Parathyroid adenoma (tissue), 2 donors: Measurements from ENCODE around the gene NEK6.
A peak's percentile ranks its signal among the peaks of the same experiment; 100 is the strongest.

Source experiments
- H2AFZ ChIP-seq: fragments of 300-600 bp; sonication (generic); one replicate; pipeline ENCODE4 v1.7.0; 2017; ENCODE audit warnings: antibody characterized with exemption, mild to moderate bottlenecking
- H3K27ac ChIP-seq: fragments of 300-600 bp; sonication (generic); one replicate; pipeline ENCODE4 v1.7.0; 2017
- H3K27me3 ChIP-seq: fragments of 300-600 bp; sonication (generic); one replicate; pipeline ENCODE4 v1.7.0; 2017; ENCODE audit warnings: low read length; ENCODE audit not compliant: control insufficient read depth, insufficient read depth
- H3K36me3 ChIP-seq: fragments of 300-600 bp; sonication (generic); one replicate; pipeline ENCODE4 v1.7.0; 2017; ENCODE audit warnings: low read length; ENCODE audit not compliant: control insufficient read depth, insufficient read depth
- H3K4me1 ChIP-seq: fragments of 300-600 bp; sonication (generic); one replicate; pipeline ENCODE4 v1.7.0; 2017; ENCODE audit warnings: control low read depth
- H3K4me2 ChIP-seq: fragments of 300-600 bp; sonication (generic); one replicate; pipeline ENCODE4 v1.7.0; 2017; ENCODE audit warnings: low read length
- H3K4me3 ChIP-seq: fragments of 300-600 bp; sonication (generic); one replicate; pipeline ENCODE4 v1.7.0; 2017; ENCODE audit warnings: low read depth, low read length
- H3K79me2 ChIP-seq: fragments of 300-600 bp; sonication (generic); one replicate; pipeline ENCODE4 v1.7.0; 2017; ENCODE audit warnings: control low read depth
- H3K9ac ChIP-seq: fragments of 300-600 bp; sonication (generic); one replicate; pipeline ENCODE4 v1.7.0; 2017; ENCODE audit warnings: mild to moderate bottlenecking
- H3K9me3 ChIP-seq: fragments of 300-600 bp; sonication (generic); one replicate; pipeline ENCODE4 v1.7.0; 2017; ENCODE audit warnings: low read length; ENCODE audit not compliant: control insufficient read depth
- CTCF ChIP-seq: fragments of 300-600 bp; sonication (generic); IDR thresholded peaks from one replicate; pipeline ENCODE4 v1.7.0; 2017; ENCODE audit warnings: antibody characterized with exemption, mild to moderate bottlenecking
- donor health status: primary hyperparathyroidism.

NEK6 gene

GRCh38 chr9:124390794-124391658 lies 133.3 kb downstream of the NEK6 start:
- TF ChIP-seq CTCF: no peak
- Histone ChIP-seq H3K4me3 (no peak overlapping the region), H3K9me3 (no peaks in the 10 kb centered on the region), H3K9ac (no peak overlapping the region), H3K79me2 (peaks cover 16% of the 10 kb centered on the region), H3K27ac (no peak overlapping the region), H3K4me1 (peaks cover 4% of the 10 kb centered on the region), H2AFZ (no peak overlapping the region), H3K27me3 (no peaks in the 10 kb centered on the region), H3K36me3 (no peaks in the 10 kb centered on the region), H3K4me2 (no peak overlapping the region)

- H3K27me3 ChIP-seq: no peaks in the 10 kb centered on the region
- no peak for TF ChIP-seq CTCF
- peak overlapping the region; percentile 65 for H3K27ac ChIP-seq
- no peaks in the 10 kb centered on the region for H3K36me3 ChIP-seq
- H2AFZ ChIP-seq: peak overlapping the region; percentile 18
- H3K9me3 ChIP-seq: no peaks in the 10 kb centered on the region
- peak overlapping the region; percentile 57 for H3K4me2 ChIP-seq
- H3K4me1 ChIP-seq: peaks cover 4% of the 10 kb centered on the region
- H3K9ac ChIP-seq: no peak overlapping the region
- H3K4me3 ChIP-seq: peak overlapping the region; percentile 39
- peaks cover 12% of the 10 kb centered on the region for H3K79me2 ChIP-seq
Measured at GRCh38 chr9:124392254-124392870, 134.6 kb downstream of the NEK6 start.

GRCh38 chr9:124392871-124393460 lies 135.2 kb downstream of the NEK6 start:
- Histone ChIP-seq H3K9ac (no peak overlapping the region), H3K79me2 (peaks cover 12% of the 10 kb centered on the region), H3K27ac (peak overlapping the region; percentile 65), H3K4me1 (peaks cover 4% of the 10 kb centered on the region), H3K27me3 (no peaks in the 10 kb centered on the region), H3K9me3 (no peaks in the 10 kb centered on the region), H3K4me2 (peak overlapping the region; percentile 57), H2AFZ (peak overlapping the region; percentile 18), H3K36me3 (no peaks in the 10 kb centered on the region), H3K4me3 (peak overlapping the region; percentile 39)
- peak; percentile 32 for TF ChIP-seq CTCF

GRCh38 chr9:124394167-124394566 lies 136.4 kb downstream of the NEK6 start:
- Histone ChIP-seq H3K9me3 (no peaks in the 10 kb centered on the region), H2AFZ (no peak overlapping the region), H3K27me3 (no peaks in the 10 kb centered on the region), H3K27ac (no peak overlapping the region), H3K79me2 (peaks cover 3% of the 10 kb centered on the region), H3K4me3 (no peak overlapping the region), H3K4me1 (peaks cover 4% of the 10 kb centered on the region), H3K4me2 (no peak overlapping the region), H3K36me3 (no peaks in the 10 kb centered on the region), H3K9ac (no peak overlapping the region)
- TF ChIP-seq CTCF: no peak
